ENCODE measurements around the gene FOXN4.

Gene FOXN4

GRCh38 chr12:109305547-109305946 is 3.5 kb downstream of the FOXN4 start:
- DNase-seq (ENCODE audit: low read depth in 2 of 2) = no peak

DNA sequence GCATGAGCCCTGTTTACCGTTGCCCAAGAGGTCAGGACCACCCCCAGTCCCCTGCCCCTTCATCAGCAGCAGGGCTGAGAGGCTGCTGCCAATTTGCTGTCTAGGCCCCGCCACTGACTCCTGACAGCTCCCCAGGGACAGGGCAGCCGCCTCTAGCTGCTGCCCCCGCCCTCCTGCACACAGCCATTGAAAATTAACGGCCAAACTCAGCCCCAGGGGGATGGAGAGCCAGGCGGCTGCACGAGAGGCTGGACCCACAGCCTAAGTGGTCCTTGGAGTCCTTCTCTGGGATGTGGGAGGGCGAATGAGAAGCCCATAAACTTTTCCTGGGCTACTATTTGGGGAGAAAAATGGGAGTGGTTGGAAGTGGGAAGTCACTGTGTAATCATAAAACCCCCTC is 4.6 kb downstream of the FOXN4 start:
- no peak for DNase-seq (ENCODE audit: low read depth in 2 of 2)

GRCh38 chr12:109302770-109303169 is 6.3 kb downstream of the FOXN4 start:
- DNase-seq (ENCODE audit: low read depth in 2 of 2) = no peak

DNA sequence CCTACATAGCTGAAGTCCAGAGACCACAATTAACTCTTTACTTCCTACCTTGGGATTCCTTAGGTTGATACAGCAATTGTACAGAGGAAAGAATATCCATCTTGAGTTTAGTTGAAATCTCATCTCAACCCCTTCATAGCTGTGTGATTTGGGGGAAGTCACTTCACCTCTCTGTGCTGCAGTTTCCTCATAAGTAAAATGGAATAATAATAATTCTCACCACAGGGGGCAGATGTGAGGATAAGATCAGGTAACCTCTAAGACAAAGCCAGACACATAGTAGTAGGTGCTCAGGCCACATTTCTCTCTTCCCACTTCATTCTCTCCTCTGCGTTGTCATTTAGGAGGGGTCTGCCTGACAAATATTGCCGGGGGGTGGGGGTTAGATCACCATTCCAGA is 6.7 kb downstream of the FOXN4 start:
- DNase-seq (ENCODE audit: low read depth in 2 of 2) = no peak

GRCh38 chr12:109301643-109302168 is 7.4 kb downstream of the FOXN4 start:
- DNase-seq (ENCODE audit: low read depth in 2 of 2) = no peak

- no peak for DNase-seq (ENCODE audit: low read depth in 2 of 2)
Measured at GRCh38 chr12:109299849-109300248, 9.2 kb downstream of the FOXN4 start.

DNA sequence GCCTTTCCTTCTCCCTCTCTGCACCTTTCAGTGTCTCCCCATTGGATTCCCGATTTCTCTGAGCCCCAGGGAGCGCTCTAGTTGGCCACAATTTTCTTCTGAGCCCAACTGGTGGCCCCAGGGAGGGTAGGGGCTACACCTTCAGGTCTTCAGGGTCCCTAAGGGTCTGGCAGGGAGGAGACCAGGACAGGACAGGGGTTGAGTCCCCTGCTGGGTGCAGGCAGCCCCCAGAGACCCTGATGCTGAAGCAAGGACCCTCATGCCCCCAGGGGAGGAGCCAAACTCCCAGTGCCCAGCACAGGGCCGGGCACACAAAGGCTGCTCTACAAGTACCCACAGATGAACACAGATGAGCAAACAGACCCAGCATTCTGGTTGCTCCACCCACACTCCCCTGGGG is 12.7 kb downstream of the FOXN4 start:
- no peak for DNase-seq (ENCODE audit: low read depth in 2 of 2)

DNA sequence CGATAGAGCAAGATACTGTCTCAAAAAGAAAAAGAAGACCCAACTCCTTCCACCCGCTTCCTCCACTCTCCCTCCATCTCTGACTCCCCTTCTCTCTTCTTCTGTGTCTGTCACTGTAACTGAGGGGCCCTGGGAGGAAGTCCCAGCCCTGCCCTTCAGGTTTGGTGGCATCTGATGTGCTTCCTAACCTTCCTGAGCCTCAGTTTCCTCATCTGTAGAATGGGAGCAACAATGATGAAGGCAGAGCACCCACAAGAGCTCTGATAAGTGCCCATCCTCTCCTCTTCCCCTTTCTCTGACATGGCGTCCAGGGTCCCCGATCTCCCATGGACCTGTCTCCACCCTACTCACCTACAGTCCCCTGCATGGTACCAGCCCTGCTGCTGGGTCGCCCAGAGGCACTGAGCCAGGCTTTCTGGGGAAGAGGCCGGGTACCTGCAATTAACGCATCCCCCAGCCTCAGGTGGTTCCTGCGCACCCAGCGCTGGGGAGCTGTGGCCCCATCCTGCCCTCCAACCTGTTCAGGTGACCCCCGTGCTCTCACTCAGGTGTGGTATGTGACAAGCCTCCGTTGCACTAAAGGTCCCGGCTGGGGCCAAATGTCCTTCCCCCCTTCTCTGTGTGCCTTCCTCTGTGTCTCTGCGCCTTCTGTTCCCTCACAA is 13.2 kb downstream of the FOXN4 start:
- DNase-seq (ENCODE audit: low read depth in 2 of 2) = no peak

DNA sequence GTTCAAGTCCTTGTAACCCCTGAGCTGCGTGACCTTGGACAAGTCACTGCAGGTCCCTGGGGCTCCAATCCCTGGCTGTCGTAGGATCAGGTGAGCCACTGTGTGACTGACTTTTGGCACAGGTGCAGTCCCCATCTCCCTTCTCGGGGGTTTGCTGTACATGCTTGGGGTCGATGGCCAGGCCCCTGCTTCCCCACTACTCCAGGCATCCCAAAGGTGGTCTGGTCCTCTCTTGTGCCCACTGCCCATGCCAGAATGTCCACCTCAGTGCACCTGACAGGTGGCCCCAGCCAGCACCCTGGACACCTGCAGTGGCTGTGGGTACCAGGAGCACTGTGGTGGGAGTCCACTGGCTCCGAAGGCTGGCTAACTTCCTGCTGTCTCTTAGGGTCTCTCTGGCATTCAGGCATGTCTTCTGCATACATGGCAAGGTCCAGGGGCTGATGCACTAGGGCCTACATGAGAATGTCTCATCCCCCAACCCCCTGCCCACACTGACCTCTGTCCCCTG is 14.7 kb downstream of the FOXN4 start:
- DNase-seq (ENCODE audit: low read depth in 2 of 2) = no peak

DNA sequence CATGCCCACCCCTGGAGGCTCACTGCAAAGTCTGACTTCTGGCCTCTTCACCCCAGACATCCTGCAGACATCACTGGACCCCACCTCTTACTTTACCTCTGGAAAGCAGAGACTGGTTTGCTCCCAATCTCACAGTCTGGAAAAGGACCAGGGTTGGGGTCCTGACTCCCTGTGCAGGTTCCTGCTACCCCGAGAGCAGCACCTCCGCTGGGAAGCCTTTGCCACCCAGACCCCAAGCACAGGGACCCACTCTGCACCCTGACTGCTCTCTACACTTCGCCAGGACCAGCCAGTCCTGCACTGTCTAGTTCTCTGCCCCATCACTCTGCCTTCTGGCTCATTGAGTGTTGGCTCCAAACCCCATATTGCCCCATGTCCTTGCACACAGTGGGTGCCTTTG is 16.0 kb downstream of the FOXN4 start:
- DNase-seq (ENCODE audit: low read depth in 2 of 2) = no peak

- no peak for DNase-seq (ENCODE audit: low read depth in 2 of 2)
Measured at GRCh38 chr12:109292342-109292711, 16.8 kb downstream of the FOXN4 start.

GRCh38 chr12:109291521-109292341 is 17.4 kb downstream of the FOXN4 start:
- no peak for DNase-seq (ENCODE audit: low read depth in 2 of 2)

DNA sequence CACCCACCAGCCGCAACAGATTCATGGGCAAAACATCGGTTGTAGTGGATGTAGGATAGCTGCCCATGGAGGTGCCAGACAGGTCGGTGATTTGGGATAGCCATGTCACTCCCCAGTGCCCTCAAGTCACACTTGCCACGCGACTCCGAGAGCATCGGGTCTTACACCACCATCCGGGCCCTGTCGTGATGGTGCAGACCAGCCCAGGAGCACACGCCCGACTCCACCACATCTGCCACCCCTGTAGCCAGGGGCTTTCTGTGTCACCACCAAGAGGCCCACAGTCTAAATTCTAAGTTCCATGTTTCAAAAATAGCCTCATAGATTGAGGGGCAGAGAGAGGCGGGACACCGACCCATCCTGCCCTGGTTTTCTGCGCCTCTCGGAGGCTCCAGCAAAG is 18.0 kb downstream of the FOXN4 start:
- no peak for DNase-seq (ENCODE audit: low read depth in 2 of 2)

DNA sequence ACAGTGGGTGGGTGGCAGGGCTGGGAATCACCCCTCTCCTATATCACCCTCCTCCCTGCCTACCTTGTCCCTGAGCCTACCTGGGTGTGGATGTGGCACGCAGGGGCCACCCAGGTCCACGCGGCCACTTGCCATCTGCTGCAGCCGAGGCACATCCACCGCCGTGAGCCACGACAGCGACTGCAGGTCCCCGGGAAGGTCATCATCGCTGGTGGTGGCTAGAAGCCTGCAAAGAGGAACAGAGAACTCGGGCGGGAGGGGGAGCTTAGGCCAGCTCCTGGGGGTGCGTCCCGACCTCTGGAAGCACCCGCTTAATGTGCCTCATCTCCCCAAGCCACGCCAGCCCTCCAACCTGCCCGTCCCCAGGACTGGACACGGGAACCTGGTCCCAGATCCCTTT is 19.0 kb downstream of the FOXN4 start:
- DNase-seq (ENCODE audit: low read depth in 2 of 2) = no peak

DNA sequence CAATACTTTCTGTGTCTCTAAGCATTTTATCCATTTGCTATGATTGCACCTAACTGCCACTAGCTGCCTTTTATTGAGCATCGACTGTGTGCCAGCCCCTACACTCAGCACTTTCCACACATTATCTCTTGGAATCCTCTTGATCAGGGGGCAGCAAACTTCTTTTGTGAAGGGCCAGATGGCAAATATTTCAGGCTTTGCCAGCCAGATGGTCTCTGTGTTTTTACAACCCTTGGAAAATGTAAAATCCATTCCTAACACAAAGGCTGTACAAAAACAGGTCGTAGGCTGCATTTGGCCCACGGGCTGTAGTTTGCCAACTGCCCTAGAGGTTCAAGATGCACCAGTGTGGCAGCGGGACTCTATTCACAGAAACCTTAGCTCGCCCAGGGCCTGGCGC is 19.5 kb downstream of the FOXN4 start:
- DNase-seq (ENCODE audit: low read depth in 2 of 2) = no peak

DNA sequence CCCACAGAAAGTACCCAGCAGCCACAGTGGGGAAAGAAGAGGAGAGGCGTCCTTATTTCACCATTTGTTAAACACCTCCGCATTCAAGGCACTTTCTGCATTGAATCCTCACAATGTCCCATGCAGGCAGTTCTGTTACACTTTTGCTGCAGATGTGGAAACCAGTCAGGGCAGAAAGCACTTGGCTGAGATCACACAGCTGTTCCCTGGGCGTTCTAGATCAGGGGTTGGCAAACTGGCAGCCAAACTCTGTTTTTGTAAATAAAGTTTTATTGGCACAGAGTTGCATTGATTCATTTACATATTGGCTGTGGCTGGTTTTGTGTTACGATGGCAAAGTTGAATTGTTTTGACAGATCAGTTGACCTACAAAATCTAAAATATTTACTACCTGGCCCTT is 20.1 kb downstream of the FOXN4 start:
- DNase-seq (ENCODE audit: low read depth in 2 of 2) = no peak

DNA sequence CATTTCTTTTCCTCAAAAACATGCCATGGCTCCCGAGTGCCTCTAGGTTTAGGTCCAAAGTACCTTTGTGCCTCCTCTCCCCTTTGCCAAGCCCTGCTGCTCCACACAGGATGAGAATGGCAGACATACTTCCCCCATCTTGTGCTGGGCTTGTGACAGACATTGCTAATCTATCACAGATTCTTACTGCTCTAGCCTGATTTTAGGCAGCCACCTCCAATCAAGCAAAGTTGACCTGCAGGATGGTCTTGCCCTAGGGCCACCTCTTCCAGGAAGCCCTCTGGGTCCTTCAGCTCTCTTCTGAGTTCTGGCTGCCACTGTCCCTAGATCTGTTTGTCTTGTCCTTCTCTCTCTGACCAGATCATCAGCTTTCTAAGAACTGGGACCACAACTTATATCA is 20.5 kb downstream of the FOXN4 start:
- no peak for DNase-seq (ENCODE audit: low read depth in 2 of 2)

DNA sequence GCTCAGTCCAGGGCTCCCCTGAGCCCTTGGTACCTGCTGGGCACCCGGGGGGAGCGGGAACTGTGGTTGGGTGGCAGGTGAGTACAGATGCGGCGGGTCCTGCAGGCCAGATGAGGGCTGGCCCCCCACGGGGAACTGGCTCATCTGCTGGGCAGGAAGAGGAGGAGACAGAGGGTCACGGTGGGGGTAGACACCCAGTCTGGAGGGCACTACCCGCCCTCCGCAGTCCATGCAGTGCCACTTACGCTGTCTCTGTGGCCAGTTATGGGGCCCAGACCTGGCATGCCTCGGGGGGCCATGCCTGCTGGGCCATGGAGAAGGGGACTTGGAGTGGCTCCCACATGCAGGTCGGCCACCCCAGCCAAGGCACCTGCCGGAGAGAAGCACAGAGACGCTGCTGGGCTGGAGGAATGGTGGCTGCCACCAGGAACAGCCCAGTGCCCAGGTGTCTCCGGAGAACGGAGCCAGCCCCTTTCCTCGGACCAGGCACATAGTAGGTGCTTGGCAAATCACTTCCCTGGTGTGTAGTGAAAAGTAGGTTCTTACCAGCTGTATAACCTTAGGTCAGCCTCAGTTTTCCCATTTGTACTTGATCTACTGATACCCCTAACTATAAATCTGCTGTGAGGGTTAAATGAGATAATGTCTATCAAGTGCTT is 21.1 kb downstream of the FOXN4 start:
- DNase-seq (ENCODE audit: low read depth in 2 of 2) = no peak

- DNase-seq (ENCODE audit: low read depth in 2 of 2) = no peak
Measured at GRCh38 chr12:109287181-109287580, 21.9 kb downstream of the FOXN4 start.

GRCh38 chr12:109286652-109287051 is 22.4 kb downstream of the FOXN4 start:
- DNase-seq (ENCODE audit: low read depth in 2 of 2) = no peak

DNA sequence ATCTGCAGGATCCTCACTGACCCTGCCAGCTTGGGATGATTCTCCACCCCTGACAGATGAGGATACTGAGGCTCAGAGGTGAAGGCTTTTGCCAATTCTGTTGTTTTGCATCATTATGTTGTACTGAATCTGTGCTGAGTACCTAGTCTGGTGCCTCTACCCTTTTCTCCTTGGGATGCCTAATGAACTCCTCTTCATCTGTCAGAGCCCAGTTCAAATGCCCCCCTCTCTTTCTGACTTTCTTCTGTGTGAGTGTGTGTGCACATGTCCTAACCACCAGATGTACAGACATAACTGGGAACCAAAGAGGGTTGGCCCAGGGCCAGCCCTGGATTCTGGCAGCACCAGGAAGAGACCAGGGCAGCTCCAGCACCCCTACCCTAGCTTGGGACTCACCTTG is 22.8 kb downstream of the FOXN4 start:
- no peak for DNase-seq (ENCODE audit: low read depth in 2 of 2)

DNA sequence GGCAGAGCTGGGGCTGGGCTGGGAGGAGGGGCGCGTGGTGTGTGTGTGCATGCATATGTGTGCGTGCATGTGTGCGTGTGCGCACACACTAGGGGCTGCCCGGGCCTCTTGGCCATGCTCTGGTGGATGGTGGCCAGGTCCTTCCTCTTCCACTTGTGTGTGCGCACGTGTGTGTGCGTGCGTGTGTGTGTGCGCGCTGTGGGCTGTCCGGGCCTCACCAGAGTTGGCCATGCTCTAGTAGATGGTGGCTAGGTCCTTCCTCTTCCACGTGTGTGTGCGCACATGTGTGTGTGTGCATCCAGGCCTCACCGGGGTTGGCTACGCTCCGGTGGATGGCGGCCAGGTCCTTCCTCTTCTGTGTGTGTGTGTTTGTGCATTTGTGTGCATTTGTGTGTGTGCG is 24.7 kb downstream of the FOXN4 start:
- no peak for DNase-seq (ENCODE audit: low read depth in 2 of 2)

- DNase-seq (ENCODE audit: low read depth in 2 of 2) = no peak
Measured at GRCh38 chr12:109281452-109281851, 27.6 kb downstream of the FOXN4 start.
